Measurements from ENCODE around the gene CRTC1. TPM values are rescaled to one million over a fixed set of nuclear protein-coding genes. Genes with fewer than 3 reads are reported as not detected.

The CRTC1 gene
- total and polyA plus RNA-seq, 8 donors = 5.2 to 18.1 (median 7.5) TPM

- TF ChIP-seq, protein P1, sequence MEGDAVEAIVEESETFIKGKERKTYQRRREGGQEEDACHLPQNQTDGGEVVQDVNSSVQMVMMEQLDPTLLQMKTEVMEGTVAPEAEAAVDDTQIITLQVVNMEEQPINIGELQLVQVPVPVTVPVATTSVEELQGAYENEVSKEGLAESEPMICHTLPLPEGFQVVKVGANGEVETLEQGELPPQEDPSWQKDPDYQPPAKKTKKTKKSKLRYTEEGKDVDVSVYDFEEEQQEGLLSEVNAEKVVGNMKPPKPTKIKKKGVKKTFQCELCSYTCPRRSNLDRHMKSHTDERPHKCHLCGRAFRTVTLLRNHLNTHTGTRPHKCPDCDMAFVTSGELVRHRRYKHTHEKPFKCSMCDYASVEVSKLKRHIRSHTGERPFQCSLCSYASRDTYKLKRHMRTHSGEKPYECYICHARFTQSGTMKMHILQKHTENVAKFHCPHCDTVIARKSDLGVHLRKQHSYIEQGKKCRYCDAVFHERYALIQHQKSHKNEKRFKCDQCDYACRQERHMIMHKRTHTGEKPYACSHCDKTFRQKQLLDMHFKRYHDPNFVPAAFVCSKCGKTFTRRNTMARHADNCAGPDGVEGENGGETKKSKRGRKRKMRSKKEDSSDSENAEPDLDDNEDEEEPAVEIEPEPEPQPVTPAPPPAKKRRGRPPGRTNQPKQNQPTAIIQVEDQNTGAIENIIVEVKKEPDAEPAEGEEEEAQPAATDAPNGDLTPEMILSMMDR (IDR thresholded peaks at IDR 0.05) = no peak
- FAIRE-seq = no peak
- Histone ChIP-seq H3K4me3 (no peak overlapping the region), H3K9me3 (no peaks in the 10 kb centered on the region), H3K36me3 (no peaks in the 10 kb centered on the region), H3K27ac (no peak overlapping the region), H3K27me3 (no peaks in the 10 kb centered on the region), H3K4me1 (peaks cover 43 to 47% (median 46%) of the 10 kb centered on the region in 3 donors)
- WGBS, 2 donors = 94% methylated on average over 19 to 20 of the region's 20 CpGs
- ATAC-seq = no peak
- intact Hi-C loops (cut with DNase I) = no loop called here
- peak in 1 of 6 donors; percentile 23 for DNase-seq
Measured at GRCh38 chr19:18738961-18739690, 55.6 kb downstream of the CRTC1 start.

- intact Hi-C loops (cut with DNase I) = no loop called here
- ATAC-seq (peak; percentile 71 to 82 (median 74)), DNase-seq (peak; percentile 79 to 95 (median 86)), FAIRE-seq (no peak)
- Histone ChIP-seq H3K27ac (peak overlapping the region; percentile 60 to 79 (median 75)), H3K4me3 (no peak overlapping the region), H3K4me1 (peaks cover 41 to 46% (median 45%) of the 10 kb centered on the region in 3 donors), H3K27me3 (no peaks in the 10 kb centered on the region), H3K36me3 (no peaks in the 10 kb centered on the region), H3K9me3 (no peaks in the 10 kb centered on the region)
- WGBS, 2 donors = 18 to 26% methylated on average over 27 of the region's 27 CpGs
- TF ChIP-seq, protein P1 (IDR thresholded peaks at IDR 0.05) = no peak
Measured at GRCh38 chr19:18741124-18742121, 57.9 kb downstream of the CRTC1 start.

DNA sequence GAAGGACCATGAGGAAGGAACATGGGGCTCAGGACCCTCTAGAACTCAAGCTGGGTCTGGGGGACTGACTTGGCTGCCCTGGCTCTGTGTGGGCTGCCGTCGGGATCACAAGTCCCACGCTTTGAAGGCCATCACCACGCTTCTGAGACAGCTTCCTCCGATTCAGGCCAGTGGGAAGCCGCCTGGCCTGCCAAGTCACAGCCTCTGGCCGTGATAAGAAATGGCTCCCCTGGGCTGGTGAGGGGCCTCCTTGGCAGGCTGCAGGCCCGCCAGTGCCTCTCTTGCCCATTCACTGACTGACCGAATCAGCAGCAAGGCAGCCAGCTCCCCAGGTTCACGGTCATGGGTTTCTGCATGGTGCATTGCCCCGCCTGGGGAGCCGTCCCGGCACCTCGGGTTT lies 58.8 kb downstream of the CRTC1 start:
- Histone ChIP-seq H3K27me3 (no peaks in the 10 kb centered on the region), H3K9me3 (no peaks in the 10 kb centered on the region), H3K4me3 (no peak overlapping the region), H3K36me3 (no peaks in the 10 kb centered on the region), H3K4me1 (peaks cover 36 to 40% (median 38%) of the 10 kb centered on the region in 3 donors), H3K27ac (peak overlapping the region; percentile 60 to 79 (median 75))
- TF ChIP-seq, protein P1 (IDR thresholded peaks at IDR 0.05) = no peak
- WGBS, 2 donors = 83 to 89% methylated on average over 14 of the region's 14 CpGs
- DNase-seq (peak in 1 of 6 donors; percentile 25), FAIRE-seq (no peak), ATAC-seq (no peak)
- intact Hi-C loops (cut with DNase I) = no loop called here

- Histone ChIP-seq H3K27me3 (no peaks in the 10 kb centered on the region), H3K27ac (peak overlapping the region; percentile 31 to 79 (median 75)), H3K9me3 (no peaks in the 10 kb centered on the region), H3K4me3 (no peak overlapping the region), H3K4me1 (peaks cover 31 to 35% (median 34%) of the 10 kb centered on the region in 3 donors), H3K36me3 (no peaks in the 10 kb centered on the region)
- DNase-seq (peak in 5 of 6 donors; percentile 54 to 87 (median 63)), FAIRE-seq (no peak), ATAC-seq (peak; percentile 29 to 68 (median 64))
- TF ChIP-seq, protein P1 (IDR thresholded peaks at IDR 0.05) = no peak
- intact Hi-C loops (cut with DNase I) = no loop called here
- WGBS, 2 donors = 44 to 50% methylated on average over 38 of the region's 38 CpGs
Measured at GRCh38 chr19:18742838-18743783, 59.6 kb downstream of the CRTC1 start.

Measured in pancreas (tissue), 10 donors.